Amniotic epithelial cell (primary cell): ENCODE measurements around the gene ZNF407.

Source experiments
- DNase-seq: peaks from one replicate; pipeline ENCODE4 v3.0.0-alpha.2; 2010; ENCODE audit warnings: low read depth

ZNF407 gene

DNA sequence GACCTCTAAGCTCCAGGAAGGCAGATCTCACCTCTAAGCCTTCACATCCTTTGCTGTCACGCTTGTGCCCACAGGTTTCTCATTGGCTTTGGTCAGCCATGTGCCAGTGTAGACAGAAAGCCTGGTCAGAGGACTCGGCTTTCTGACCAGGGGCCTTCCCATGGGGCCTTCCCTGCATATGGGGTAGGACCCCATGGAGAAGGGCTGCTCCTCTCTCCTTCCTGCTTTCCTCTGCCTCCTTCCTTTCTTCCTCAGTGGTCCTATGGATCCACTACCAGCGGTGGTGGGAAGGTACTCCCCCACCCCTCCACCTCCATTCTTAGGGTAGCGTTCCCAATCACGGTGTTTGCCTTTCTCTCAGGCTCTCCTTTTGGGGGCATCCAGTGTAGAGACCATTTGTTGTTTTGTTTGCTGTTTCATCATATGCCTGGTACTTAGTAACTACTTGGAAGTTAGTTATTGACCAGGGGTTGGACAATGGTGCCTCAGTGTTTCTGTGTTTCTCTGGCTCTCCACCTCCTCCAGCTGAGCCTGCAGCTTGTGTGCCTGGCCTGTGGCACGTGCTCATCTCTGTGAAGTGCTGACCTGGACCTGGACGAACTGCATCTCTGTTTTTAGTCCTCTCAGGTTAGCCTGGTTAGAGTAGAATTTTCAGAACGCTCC, 71.6 kb downstream of the ZNF407 start:
- no peak for DNase-seq

DNA sequence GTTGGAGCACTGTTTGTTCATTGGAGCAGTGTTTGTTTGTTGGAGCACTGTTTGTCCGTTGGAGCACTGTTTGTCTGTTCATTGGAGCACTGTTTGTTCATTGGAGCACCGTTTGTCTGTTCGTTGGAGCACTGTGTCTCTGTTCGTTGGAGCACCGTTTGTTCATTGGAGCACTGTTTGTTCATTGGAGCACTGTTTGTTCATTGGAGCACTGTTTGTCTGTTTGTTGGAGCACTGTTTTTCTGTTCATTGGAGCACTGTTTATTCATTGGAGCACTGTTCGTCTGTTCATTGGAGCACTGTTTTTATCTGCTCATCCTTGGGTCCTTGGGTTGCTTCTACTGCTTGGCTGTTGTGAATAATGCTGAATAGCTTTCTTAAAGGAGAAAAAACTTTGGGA, 74.7 kb downstream of the ZNF407 start:
- DNase-seq = no peak

DNA sequence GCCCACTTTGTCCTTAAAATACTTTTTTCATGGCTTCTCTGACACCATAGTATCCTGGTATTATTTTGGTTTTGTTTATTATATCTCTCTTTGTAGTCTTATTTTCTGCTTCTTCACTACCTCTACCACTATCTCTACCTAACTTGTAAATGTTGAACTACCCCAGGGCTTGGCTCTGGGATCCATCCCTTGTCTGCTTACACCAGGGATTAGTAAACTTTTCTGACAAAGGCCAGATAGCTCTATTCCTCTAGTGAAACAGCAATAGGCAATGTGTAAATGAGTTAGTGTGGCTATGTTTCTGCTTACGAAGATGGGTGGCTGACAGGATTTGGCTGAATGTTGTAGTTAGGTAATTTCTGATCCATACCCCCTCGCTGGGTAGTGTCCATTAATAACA, 76.8 kb downstream of the ZNF407 start:
- DNase-seq = no peak

DNA sequence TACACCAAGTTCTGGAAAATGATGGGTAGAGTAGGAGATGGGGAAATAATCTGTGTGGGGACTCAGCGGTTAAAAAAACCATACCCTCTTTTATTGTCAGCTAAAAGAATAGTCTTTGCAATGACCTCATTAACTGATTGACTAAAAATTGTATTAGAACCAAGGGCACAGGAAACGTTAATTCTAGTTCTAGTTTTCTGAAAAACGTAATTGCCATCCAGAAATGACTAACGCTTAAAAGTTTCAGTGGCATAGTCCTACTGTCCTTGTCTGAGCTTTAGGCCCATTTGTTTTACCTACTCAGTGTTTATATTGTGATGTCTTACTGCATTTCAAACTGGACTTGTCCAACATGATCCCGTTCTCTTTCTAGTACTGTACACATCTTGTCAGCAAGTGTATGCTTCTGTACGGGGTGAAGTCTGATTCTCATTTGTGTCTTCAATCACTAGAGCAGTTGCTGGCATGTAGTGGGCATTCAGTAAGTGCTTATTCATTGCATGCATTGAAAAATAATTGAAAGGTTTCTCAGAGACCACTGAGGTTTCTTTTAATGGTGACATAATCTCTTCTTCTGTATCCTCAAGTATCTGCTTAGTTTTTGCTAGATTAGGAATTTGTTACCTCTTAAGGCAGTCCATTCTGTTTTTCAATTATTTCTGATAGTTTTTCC, 81.5 kb downstream of the ZNF407 start:
- DNase-seq = no peak

DNA sequence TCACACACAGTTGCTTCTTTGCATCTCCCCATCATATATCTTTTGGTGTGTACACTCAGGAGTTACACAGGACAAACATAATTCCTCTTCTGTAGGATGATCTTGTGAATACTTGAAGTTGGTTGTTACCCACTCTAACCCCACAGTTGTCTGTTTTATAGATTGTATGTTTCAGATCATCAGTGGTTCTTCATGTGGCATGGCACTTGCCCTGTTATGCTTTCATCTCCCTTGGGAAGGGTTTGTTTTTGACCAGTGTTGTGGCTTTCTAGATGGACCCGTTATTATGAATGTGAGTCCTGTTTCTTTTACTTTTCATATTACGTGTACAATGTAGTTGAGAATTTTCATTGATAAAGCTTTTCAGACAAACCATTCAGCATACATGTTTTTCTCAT, 82.0 kb downstream of the ZNF407 start:
- no peak for DNase-seq

DNA sequence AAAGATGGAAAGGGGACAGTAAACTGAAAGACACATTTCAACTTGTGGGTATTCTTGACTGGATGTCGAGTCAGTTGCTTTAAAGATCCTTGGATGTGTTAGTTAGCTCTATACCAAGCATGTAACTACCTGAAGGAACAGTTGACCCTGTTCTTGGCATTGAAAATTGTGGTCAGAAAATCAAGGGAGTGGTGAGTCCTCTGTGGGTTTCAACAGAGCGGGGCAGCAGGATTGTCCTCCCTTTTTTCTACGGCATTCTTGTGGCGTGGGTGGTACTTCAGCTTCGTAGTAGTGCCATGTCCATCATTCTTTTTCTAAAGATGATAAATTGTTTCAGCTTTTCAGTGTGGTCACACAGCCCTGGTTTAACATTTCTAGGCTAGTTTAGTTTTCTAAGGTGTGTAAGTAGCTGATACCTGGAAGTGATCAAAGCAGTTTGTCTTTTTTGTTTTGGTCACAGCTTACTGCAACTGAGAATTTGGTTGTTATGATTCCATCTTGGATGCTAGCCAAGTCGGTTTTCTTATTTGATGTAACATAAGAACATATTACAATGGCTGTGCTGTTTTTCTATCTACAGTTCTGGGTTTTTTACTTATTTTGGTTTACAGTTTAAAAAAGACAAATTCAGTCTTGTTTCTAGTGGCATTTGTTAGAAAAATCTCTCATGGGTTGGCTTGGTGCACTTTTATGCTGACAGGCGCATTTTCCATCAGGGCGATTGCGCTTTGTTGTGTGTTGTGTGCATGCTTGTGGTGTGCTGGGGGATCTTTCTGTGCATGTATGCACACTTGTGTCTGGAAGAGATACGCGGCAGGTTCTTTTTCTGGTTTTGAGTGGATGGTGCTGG, 84.7 kb downstream of the ZNF407 start:
- peak; percentile 31 for DNase-seq

DNA sequence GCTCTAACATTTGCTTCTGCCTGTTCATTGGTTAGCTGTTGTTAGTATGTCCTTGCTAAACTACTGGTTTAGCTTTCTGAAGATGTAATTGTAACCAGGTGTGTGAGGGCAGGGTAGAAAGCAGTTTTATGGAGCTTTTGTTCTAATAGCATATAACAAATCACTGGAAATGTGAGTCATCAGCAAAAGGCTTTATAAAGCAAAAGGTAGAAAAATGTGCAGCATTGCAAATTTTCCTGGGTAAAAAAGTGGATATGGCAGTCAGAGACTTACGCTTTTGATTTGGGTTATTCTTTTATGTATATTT, 85.3 kb downstream of the ZNF407 start:
- DNase-seq = no peak

DNA sequence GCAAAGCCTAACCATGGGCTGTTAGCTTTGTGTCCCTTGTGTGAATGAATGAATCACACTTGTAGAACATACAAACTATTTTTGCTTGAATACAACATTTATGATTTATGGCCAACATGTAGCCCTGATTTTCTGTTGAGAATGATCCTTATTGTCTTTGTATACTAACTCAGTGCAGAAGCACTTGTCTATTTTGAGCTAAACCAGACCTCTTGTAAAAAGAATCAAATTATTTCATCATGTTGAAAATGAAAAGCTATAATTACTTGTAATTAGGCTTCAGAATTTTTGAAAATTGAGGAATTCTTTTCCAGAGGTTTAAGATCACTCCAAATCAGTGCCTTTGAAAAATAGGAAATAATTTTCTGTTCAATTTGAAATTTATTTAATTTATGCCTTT, 85.9 kb downstream of the ZNF407 start:
- DNase-seq = no peak

DNA sequence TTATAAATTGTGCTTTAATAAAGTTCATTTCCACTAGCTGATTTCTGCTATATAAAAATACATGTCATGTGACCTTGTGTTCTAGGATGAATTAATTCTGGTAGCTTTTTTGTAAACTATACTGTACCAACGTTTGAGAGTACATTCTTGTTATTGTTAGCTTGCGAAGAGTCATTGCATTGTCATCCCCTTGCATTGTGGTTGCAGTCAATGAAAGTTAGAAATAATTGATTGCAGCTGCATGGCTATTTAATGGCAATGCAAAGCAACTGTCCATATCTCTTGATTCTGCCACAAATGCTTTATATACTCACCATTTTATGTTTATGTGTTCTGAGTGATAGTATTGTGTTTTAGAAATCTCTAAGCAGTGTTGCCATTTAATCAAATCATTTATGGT, 91.6 kb downstream of the ZNF407 start:
- no peak for DNase-seq

DNA sequence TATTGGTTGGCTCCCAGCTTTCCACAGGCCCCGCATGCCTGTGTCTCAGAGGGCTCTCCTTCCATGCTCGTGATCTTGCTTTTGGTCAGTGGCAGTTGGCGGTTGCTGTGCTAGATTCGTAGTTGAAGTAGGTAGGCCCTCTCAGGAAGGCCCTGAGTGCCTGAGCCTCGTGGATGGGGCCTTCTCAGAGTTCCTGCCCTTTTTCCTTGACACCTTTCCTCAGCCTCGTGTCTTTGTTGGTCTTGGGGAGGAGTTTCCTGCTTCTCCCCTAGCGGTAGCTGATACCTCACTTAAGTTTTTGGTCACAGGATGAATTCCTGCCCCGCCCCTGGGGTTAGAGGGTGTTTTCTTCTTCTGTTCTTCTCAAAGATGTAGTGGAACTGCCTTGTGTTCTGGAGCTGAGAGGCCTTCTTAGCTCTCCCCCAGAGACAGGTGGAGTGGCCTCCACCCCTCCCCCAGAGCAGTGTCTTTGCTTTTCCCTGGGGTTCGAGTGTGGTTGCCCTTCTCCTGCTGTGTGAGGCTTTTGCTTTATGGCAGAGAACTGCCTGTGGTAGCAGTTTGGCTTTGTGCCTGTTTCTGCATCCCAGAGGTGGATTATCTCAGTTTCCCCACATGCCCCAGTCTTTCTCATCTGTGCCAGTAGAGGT, 94.8 kb downstream of the ZNF407 start:
- DNase-seq = no peak

DNA sequence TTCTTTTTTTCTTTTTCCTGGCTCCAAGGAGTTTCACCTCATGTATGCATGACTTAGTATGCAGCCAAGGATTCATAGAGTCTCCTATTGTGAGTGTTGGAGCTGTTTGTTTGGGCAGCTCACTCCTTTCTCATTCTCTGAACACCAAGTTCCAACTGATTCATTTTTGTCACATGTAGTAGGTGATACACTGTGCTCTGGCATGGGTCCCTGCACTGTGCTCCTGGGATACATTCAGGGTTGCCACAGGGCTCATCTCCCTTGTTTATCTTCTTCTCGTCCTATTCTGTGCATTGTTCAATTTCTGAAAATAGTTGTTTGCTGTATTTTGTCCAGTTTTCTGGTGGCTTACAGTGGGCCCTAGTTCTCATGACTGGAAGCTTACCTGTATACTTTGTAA, 96.8 kb downstream of the ZNF407 start:
- no peak for DNase-seq

DNA sequence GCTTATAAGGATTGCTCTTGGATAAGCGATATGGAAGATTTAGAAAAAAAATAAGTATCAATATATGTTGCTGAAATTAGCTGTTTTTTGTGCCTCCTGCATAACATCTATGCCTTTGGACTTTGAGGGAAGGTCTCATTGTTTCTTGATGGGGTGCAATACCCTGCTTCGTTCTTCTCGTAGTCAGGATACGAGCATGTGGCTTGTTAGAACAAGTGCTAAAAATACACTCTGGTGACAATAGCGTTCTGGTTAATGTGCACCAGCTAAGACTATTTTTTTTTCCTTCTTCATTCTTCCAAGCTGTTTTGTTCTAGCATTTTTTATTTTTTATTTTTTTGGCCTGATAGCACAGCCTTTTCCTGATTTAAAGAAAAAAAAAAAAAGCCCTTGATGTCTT, 97.5 kb downstream of the ZNF407 start:
- no peak for DNase-seq

DNA sequence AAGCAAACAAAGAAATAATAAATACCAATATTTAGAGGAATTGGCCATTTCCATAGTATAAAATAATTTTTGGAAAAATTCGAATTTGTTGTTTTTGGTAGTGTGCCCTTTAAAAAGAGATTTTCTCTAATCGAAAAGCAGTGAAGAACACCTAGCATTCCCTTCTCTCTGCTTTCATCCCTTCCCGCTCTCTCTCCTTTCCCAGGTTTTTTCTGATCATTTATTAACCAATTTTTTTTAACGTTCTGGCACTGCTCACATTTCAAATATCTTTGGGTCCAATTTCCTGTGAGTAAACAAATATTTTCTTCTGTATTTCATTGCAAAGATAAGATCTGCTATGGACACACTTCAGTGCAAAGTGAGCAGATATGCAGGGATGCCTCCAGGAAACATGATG, 101.2 kb downstream of the ZNF407 start:
- no peak for DNase-seq

DNA sequence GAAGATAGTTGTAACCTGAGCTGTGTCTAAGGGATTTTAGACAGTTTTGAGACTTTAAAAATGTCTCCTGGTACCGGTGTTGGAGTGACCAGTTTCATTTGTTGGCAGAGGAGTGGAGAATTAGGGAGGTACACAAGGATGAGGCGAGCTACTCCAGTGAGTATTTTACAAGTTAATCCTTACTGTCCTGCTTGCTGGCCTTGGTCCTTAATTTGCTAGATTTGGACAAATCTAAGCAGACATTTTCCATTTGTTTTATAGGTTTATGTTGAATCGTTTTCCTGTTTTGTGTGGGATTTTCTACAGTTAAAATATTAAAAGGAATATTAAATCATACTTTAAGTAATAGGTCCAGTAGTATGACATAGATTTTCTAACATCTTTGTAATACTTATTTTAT, 101.8 kb downstream of the ZNF407 start:
- DNase-seq = no peak

DNA sequence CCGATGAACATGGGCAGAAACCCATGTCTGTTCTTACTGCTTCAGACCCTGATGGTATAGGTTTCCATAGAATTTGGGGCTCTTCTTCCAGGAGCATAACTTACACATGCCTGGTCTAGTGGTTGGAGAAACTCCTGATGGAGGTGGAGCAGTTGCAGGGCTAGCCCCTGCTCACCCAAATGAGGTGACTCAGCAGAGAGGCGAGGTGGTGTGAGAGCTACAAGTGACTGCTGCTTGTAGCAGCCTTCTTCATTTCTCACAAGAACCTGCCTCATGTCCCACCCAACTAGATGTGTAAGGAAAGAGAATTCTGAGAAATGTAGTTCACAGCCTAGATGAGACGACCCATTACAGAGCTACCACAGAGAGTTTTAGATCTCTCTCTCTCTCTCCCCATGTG, 105.3 kb downstream of the ZNF407 start:
- DNase-seq = no peak

DNA sequence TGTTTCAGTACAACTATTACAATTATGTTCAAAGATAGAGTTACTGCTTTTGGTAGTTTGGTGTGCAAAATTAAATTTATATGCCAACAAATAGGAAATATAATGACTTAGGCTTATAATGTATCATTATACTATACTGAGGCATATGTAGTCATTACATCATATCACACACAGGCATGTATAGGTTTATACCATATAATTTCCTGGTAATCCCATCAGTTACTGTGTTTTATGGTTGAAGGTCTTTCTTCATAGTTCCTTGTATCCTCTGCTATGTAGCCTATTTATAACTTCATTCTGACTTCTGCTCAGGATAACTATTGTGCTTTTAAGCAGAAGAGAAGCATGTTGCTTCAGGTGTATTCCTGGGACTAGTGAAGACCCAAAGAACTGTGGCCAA, 110.5 kb downstream of the ZNF407 start:
- DNase-seq = no peak

DNA sequence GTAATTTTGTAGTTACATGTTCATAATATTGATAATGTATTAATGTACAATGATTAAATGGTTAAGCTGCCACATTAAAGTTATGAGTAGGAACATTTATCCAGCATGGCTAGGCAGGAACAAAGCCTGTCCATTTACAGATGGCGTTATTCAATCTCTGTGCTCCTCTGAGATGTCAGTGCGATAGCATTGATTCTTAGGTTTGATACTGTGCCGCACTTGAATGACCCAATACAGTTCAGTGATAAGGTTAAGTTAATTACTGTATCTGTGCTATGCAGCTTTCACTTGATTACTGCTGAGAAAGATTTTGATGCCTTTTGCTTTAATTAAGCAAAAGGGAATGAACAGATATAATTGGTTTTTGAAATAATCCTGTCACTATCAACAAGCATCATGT, 111.8 kb downstream of the ZNF407 start:
- DNase-seq = no peak

DNA sequence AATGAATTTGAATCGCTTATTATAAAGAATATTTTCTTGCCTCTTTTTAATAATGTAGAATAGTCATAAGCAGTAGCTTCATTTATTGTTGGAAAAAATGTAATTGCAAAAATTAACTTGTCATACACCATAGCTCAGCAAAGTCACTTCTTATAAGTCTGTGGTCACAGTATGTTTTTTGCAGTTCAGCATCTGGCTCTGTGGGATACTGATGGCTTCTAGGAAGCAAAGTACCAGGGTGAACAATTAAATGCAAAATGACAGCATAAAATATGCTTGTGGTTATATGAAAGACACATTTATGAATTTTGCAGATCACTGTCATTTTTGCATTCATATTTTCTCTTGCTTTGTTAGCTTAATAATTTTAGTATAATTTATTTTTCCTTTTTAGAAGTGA, 116.5 kb downstream of the ZNF407 start:
- no peak for DNase-seq

DNA sequence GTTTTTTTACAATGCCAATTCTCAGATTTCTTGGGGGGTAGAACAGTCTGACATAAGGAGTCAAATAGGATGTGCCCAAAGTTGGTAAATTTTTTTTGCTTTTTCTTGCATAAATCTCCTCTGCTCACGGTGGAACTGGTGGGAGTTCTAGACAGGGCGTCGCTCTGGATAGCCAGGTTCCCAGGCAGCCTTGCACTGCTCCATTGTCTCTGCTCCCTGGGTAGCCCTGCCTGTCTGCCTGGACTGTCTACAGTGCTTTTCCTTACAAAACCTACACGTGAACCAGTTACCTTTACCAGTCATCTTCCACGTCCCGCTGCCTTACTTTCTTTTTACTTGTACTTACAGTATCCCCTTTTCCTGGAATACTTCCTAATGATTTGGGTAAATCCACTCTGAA, 117.1 kb downstream of the ZNF407 start:
- DNase-seq = no peak

DNA sequence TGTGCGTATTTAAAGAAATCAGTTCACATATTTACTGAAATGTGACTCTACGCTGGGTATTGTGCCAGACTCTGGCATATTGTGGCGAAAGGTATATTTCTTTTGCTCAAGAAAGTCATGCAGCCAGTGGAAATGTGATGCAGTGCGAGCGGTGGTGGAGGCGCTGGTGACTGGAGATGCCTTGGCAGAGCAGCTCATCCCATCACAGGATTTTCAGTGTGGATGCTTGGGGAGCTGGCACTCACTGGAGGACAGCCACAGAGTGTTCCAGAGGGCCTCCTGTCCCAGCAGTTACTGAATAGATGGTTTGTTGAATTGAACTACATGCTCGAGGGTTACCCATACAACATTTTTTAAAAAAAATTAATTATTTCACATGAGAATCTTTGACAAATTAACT, 117.6 kb downstream of the ZNF407 start:
- DNase-seq = no peak

DNA sequence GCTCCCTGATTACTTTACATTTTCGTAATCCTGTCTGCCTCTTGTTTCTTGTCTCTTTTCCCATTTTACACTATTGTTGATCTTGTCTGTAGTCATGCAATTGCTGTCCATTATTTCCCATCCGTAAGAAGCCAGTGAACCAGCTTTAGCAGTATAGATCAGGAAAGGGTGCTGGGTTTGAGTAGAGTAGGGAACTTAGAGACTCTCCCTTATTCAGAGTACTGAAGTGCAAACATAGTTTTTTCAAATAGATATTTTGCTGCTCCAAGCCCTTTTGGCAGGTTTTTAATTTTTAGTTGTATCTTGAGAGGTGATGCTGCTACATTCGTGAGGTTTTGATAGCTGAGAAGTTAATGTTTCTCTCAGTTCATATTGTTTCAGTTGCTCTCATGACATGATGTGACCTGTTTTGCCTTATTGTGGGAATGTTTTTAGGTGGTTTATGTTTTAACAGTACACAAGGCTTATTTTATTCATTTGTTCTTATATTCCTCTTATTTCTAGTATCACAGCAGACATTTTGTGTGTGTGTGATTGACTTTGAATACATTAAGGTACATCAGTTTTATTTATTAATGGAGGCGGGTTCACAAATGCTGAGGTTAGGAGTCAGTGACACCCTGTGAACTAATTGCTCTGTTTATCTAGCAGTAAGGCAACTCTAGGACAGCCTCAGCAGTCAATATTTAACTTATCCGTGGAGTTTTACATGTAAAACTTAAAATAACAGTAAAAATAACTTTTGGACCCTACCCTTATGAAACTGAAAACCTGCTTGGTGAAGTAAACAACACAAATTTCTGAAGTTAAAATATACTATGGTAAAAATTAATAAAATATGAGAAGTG, 118.4 kb downstream of the ZNF407 start:
- DNase-seq = no peak

DNA sequence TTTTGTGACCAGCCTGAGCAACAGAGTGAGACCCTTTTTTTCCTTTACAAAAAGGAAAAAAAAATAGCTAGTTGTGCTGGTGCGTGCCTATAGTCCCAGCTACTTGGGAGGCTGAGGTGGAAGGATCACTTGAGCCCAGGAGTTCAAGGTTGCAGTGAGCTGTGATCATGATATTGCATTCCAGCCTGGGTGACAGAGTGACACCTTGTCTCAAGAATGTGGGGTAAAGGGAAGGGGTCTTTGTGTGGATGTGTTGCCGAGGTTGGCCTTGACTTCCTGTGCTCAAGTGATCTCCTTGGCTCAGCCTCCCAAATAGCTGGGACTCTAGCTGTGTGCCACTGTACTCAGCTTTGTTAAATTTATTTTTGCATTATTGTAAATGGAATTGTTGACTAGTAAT, 120.6 kb downstream of the ZNF407 start:
- DNase-seq = no peak
